HEK293 (cell line): ENCODE results near the gene ILF3.

ENCODE experiments used
- CTCF ChIA-PET: fragments of 350-600 bp; formaldehyde crosslinking; extraction: SDS; loops from one replicate; lab custom pipeline; 2021; ENCODE audit warnings: antibody characterized with exemption; lab: Yijun Ruan, JAX
- POLR2A ChIA-PET: fragments of 300-600 bp; formaldehyde crosslinking; extraction: SDS; loops from one replicate; lab custom pipeline; 2020; ENCODE audit warnings: antibody characterized with exemption, inconsistent platforms; lab: Yijun Ruan, JAX
- H3K27ac ChIP-seq: fragments of 200-500 bp; sonication (Bioruptor generic); 2 replicates; pipeline ENCODE4 v1.5.1; 2014; ENCODE audit warnings: low read depth, low read length, control low read depth, inconsistent platforms; ENCODE audit errors: extremely low read depth
- H3K36me3 ChIP-seq, 2 experiments: fragments of 200-500 bp in 1 of 2; sonication (Bioruptor generic) in 1 of 2; 1 replicate in 1 of 2; 2 replicates in 1 of 2; pipeline ENCODE4 v1.5.1; 2014 to 2017; ENCODE audit warnings: inconsistent platforms in 2 of 2, low read length in 2 of 2; ENCODE audit not compliant: control insufficient read depth in 2 of 2, insufficient read depth in 1 of 2
- H3K4me1 ChIP-seq: fragments of 200-500 bp; sonication (Bioruptor generic); 2 replicates; pipeline ENCODE4 v1.5.1; 2014; ENCODE audit warnings: mild to moderate bottlenecking, low read length, inconsistent platforms; ENCODE audit not compliant: control insufficient read depth, insufficient read depth
- H3K4me3 ChIP-seq: 2 replicates; pipeline ENCODE4 v1.5.1; 2011; ENCODE audit warnings: low read depth, mild to moderate bottlenecking, control low read depth, low read length, moderate library complexity
- H3K9me3 ChIP-seq: fragments of 200-500 bp; sonication (Bioruptor generic); 2 replicates; pipeline ENCODE4 v1.5.1; 2014; ENCODE audit warnings: low read depth, low read length, inconsistent platforms; ENCODE audit not compliant: control insufficient read depth, insufficient read depth
- FEZF1 ChIP-seq: fragments of 450-650 bp; formaldehyde crosslinking; IDR thresholded peaks from 2 replicates; pipeline ENCODE4 v1.5.1; 2016; ENCODE audit warnings: missing biosample characterization, missing genetic modification characterization
- GFI1B ChIP-seq: fragments of 450-650 bp; formaldehyde crosslinking; IDR thresholded peaks from 2 replicates; pipeline ENCODE4 v1.5.1; 2016; ENCODE audit warnings: missing biosample characterization, missing genetic modification characterization
- GLIS1 ChIP-seq: fragments of 450-650 bp; formaldehyde crosslinking; IDR thresholded peaks from 2 replicates; pipeline ENCODE4 v1.5.1; 2016; ENCODE audit warnings: missing biosample characterization, missing genetic modification characterization
- KLF1 ChIP-seq: fragments of 450-650 bp; formaldehyde crosslinking; IDR thresholded peaks from 2 replicates; pipeline ENCODE4 v1.5.1; 2016; ENCODE audit warnings: missing biosample characterization, missing genetic modification characterization
- MZF1 ChIP-seq: fragments of 450-650 bp; formaldehyde crosslinking; IDR thresholded peaks from 2 replicates; pipeline ENCODE4 v1.5.1; 2017; ENCODE audit warnings: missing biosample characterization, missing genetic modification characterization, borderline replicate concordance
- YY2 ChIP-seq: fragments of 450-650 bp; formaldehyde crosslinking; IDR thresholded peaks from 2 replicates; pipeline ENCODE4 v1.5.1; 2016; ENCODE audit warnings: missing biosample characterization, missing genetic modification characterization
- ZBTB21 ChIP-seq: fragments of 450-650 bp; formaldehyde crosslinking; IDR thresholded peaks from 2 replicates; pipeline ENCODE4 v1.5.1; 2017; ENCODE audit warnings: missing biosample characterization, missing genetic modification characterization
- ZNF121 ChIP-seq: fragments of 450-650 bp; formaldehyde crosslinking; IDR thresholded peaks from 2 replicates; pipeline ENCODE4 v1.5.1; 2016; ENCODE audit warnings: missing biosample characterization, missing genetic modification characterization
- ZNF211 ChIP-seq: fragments of 450-650 bp; formaldehyde crosslinking; IDR thresholded peaks from 2 replicates; pipeline ENCODE4 v1.5.1; 2016; ENCODE audit warnings: low read depth, missing biosample characterization, missing genetic modification characterization
- ZNF214 ChIP-seq: fragments of 450-650 bp; formaldehyde crosslinking; IDR thresholded peaks from 2 replicates; pipeline ENCODE4 v1.5.1; 2017; ENCODE audit warnings: missing biosample characterization, mild to moderate bottlenecking, missing genetic modification characterization, borderline replicate concordance
- ZNF324 ChIP-seq: fragments of 450-650 bp; formaldehyde crosslinking; IDR thresholded peaks from 2 replicates; pipeline ENCODE4 v1.5.1; 2016; ENCODE audit warnings: missing biosample characterization, missing genetic modification characterization
- ZNF354C ChIP-seq: fragments of 450-650 bp; formaldehyde crosslinking; IDR thresholded peaks from 2 replicates; pipeline ENCODE4 v1.5.1; 2016; ENCODE audit warnings: missing biosample characterization, missing genetic modification characterization, low read depth, borderline replicate concordance
- ZNF423 ChIP-seq: fragments of 450-650 bp; formaldehyde crosslinking; IDR thresholded peaks from 2 replicates; pipeline ENCODE4 v1.5.1; 2016; ENCODE audit warnings: missing biosample characterization, missing genetic modification characterization
- ZNF623 ChIP-seq: fragments of 450-650 bp; formaldehyde crosslinking; IDR thresholded peaks from 2 replicates; pipeline ENCODE4 v1.5.1; 2016; ENCODE audit warnings: missing biosample characterization, missing genetic modification characterization
- ZNF654 ChIP-seq: fragments of 450-650 bp; formaldehyde crosslinking; IDR thresholded peaks from 2 replicates; pipeline ENCODE4 v1.5.1; 2016; ENCODE audit warnings: low read depth, missing biosample characterization, missing genetic modification characterization
- ZNF677 ChIP-seq: fragments of 450-650 bp; IDR thresholded peaks from 2 replicates; pipeline ENCODE4 v1.5.0; 2018; ENCODE audit warnings: missing biosample characterization, mild to moderate bottlenecking, missing genetic modification characterization, moderate library complexity
- ZNF747 ChIP-seq: fragments of 450-650 bp; formaldehyde crosslinking; IDR thresholded peaks from 2 replicates; pipeline ENCODE4 v1.5.1; 2016; ENCODE audit warnings: missing biosample characterization, missing genetic modification characterization
- ZNF785 ChIP-seq: fragments of 450-650 bp; formaldehyde crosslinking; IDR thresholded peaks from 2 replicates; pipeline ENCODE4 v1.5.1; 2016; ENCODE audit warnings: missing biosample characterization, missing genetic modification characterization
- ZNF792 ChIP-seq: fragments of 450-650 bp; formaldehyde crosslinking; IDR thresholded peaks from 2 replicates; pipeline ENCODE4 v1.5.1; 2016; ENCODE audit warnings: missing biosample characterization, missing genetic modification characterization
- ZSCAN30 ChIP-seq: fragments of 450-650 bp; IDR thresholded peaks from 2 replicates; pipeline ENCODE4 v1.5.1; 2018; ENCODE audit warnings: missing biosample characterization, mild to moderate bottlenecking, missing genetic modification characterization, moderate library complexity
- TF ChIP-seq, protein P1 (sequence below): fragments of 450-650 bp; formaldehyde crosslinking; IDR thresholded peaks from 2 replicates; pipeline ENCODE4 v1.5.1; 2017; ENCODE audit warnings: missing biosample characterization, missing genetic modification characterization

Gene ILF3

DNA sequence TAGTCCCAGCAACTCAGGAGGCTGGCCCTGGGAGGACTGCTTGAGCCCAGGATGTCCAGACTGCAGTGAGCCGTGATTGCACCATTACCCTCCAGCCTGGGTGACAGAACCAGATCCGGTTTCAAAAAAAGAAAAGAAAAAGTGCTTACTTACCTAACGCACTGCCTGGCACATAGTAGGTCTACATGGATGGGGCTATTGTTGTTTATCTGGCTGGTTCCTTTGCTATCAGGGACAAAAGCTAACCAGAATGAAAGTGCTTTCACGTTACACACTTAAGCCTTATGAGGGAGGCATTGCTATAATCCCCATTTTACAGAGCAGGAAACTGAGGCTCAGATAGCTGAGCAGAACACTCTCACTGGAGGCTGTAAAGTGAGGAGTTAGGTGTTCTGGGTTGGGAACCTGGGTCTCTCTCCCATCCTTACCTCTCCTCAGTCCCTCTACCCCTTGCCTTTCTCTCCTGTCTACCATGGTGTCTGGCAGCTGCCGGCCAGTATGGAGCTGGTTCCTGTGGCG is 66.5 kb downstream of the ILF3 start:
- Histone ChIP-seq H3K4me1 (no peaks in the 10 kb centered on the region), H3K4me3 (no peak overlapping the region), H3K27ac (no peak overlapping the region), H3K9me3 (no peaks in the 10 kb centered on the region), H3K36me3 (peaks cover 0 to 19% of the 10 kb centered on the region in 2 experiments; a peak in 2 of 3 replicates)
- CTCF ChIA-PET, result interaction anchor here (1.3 to 2.2 kb wide), 2 partner anchors 21 to 144 kb away, joined by 6 to 10 read pairs; no protein-coding TSS in a partner anchor
- 0 out of 2 replicates have a peak, but pooled peaks have one; percentile 44 for TF ChIP-seq ZSCAN30 (tag by site-specific recombination)
- no peak for TF ChIP-seq ZNF423 (tag by site-specific recombination)
- TF ChIP-seq ZNF214 (tag by site-specific recombination), result no peak
- TF ChIP-seq ZBTB21 (tag by site-specific recombination), result no peak
- no peak for TF ChIP-seq ZNF654 (tag by site-specific recombination)
- no peak for TF ChIP-seq ZNF324 (tag by site-specific recombination)
- TF ChIP-seq MZF1 (tag by site-specific recombination), result no peak
- TF ChIP-seq ZNF354C, result no peak
- POLR2A ChIA-PET, result interaction anchor here (1.6 kb wide), 1 partner anchor 144 kb away, joined by 5 read pairs; no protein-coding TSS in a partner anchor

DNA sequence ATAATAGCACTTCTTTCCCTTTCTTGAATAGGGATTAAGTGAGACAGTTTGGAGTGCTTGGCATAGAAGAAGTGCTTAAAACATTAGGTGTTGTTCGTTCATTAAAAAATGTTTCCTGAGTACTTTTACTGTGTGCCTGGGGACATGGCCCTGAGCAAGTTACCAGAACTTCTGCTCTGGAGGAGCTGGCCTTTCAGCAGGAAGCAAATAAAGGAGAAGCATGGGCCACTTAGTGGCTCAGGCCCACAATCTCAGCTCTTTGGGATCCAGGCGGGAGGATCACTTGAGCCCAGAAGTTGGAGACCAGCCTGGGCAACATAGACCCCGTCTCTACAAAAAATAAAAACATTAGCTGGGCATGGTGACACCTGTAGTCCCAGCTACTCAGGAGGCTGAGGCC is 69.4 kb downstream of the ILF3 start:
- no peak overlapping the region for H3K27ac ChIP-seq
- H3K4me3 ChIP-seq, result no peak overlapping the region
- TF ChIP-seq ZNF747 (tag by site-specific recombination), result no peak
- TF ChIP-seq YY2, result no peak
- TF ChIP-seq ZNF423 (tag by site-specific recombination), result no peak
- no peak for TF ChIP-seq GLIS1 (tag by site-specific recombination)
- no peak for TF ChIP-seq ZNF211 (tag by site-specific recombination)
- TF ChIP-seq, protein P1, sequence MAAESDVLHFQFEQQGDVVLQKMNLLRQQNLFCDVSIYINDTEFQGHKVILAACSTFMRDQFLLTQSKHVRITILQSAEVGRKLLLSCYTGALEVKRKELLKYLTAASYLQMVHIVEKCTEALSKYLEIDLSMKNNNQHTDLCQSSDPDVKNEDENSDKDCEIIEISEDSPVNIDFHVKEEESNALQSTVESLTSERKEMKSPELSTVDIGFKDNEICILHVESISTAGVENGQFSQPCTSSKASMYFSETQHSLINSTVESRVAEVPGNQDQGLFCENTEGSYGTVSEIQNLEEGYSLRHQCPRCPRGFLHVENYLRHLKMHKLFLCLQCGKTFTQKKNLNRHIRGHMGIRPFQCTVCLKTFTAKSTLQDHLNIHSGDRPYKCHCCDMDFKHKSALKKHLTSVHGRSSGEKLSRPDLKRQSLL (tag by site-specific recombination), result no peak
- no peak for TF ChIP-seq ZNF785 (tag by site-specific recombination)
- TF ChIP-seq ZNF623 (tag by site-specific recombination), result no peak
- no peak for TF ChIP-seq ZNF121
- TF ChIP-seq FEZF1 (tag by site-specific recombination), result no peak
- TF ChIP-seq ZNF792 (tag by site-specific recombination), result no peak
- no peaks in the 10 kb centered on the region for H3K4me1 ChIP-seq
- no peaks in the 10 kb centered on the region for H3K9me3 ChIP-seq
- ChIA-PET CTCF (interaction anchor here (0.9 to 1.2 kb wide), 4 partner anchors 24 to 302 kb away, joined by 3 to 4 read pairs (median 3); no protein-coding TSS in a partner anchor), POLR2A (no interaction called here)
- H3K36me3 ChIP-seq, result peaks cover 0 to 25% of the 10 kb centered on the region in 2 experiments; a peak in 2 of 3 replicates

- TF ChIP-seq ZNF677 (tag by site-specific recombination) (no peak), GFI1B (tag by site-specific recombination) (no peak), ZNF623 (tag by site-specific recombination) (0 out of 2 replicates have a peak, but pooled peaks have one; percentile 19), KLF1 (tag by site-specific recombination) (no peak)
- TF ChIP-seq, all 188 proteins: peak for 1
- Histone ChIP-seq H3K9me3 (no peaks in the 10 kb centered on the region), H3K27ac (no peak overlapping the region), H3K4me1 (no peaks in the 10 kb centered on the region), H3K4me3 (no peak overlapping the region), H3K36me3 (peaks cover 0 to 23% of the 10 kb centered on the region in 2 experiments; a peak in 2 of 3 replicates)
- ChIA-PET POLR2A (interaction anchor here (0.5 kb wide), 1 partner anchor 102 kb away, joined by 3 read pairs; no protein-coding TSS in a partner anchor), CTCF (interaction anchor here (1.0 to 1.2 kb wide), 3 partner anchors 25 to 303 kb away, joined by 3 read pairs; no protein-coding TSS in a partner anchor)
These were observed 70.5 kb downstream of the ILF3 start for GRCh38 chr19:10724573-10725071.
